OCI-LY7 (cell line): ENCODE data around the gene NAV2. TPM values are rescaled to one million over a fixed set of nuclear protein-coding genes. Genes with fewer than 3 reads are reported as not detected.

Experiments used
- BruUV-seq: library from RNA; stranded (reverse); fragments of 400-500 nt; replicated peaks from 2 replicates; lab custom pipeline; 2021; lab: Mats Ljungman, UMichigan
- CTCF ChIA-PET: fragments of 300-600 bp; sonication (Branson Sonifier 250); formaldehyde crosslinking; loops from one replicate; lab custom pipeline; 2022; ENCODE audit warnings: antibody characterized with exemption; ENCODE audit not compliant: unreplicated experiment; lab: Charles Lee
- POLR2A ChIA-PET: fragments of 300-600 bp; sonication (Branson Sonifier 250); formaldehyde crosslinking; loops from one replicate; lab custom pipeline; 2022; ENCODE audit warnings: antibody characterized with exemption; lab: Charles Lee
- DNase-seq: peaks from one replicate; pipeline ENCODE4 v3.0.0-alpha.2; 2015; ENCODE audit warnings: low spot score
- H2AFZ ChIP-seq: fragments of 200-600 bp; sonication (generic), shearing (Covaris generic); 2 replicates; pipeline ENCODE4 v1.6.1; 2014; ENCODE audit warnings: mild to moderate bottlenecking, antibody characterized with exemption, low read length, moderate library complexity
- H3K27ac ChIP-seq: fragments of 200-600 bp; sonication (generic); 2 replicates; pipeline ENCODE4 v1.5.1; 2014; ENCODE audit warnings: mixed run types, low read depth, mild to moderate bottlenecking, moderate library complexity, low read length, inconsistent platforms; ENCODE audit not compliant: poor library complexity, severe bottlenecking
- H3K36me3 ChIP-seq: fragments of 200-600 bp; sonication (generic); 2 replicates; pipeline ENCODE4 v1.6.1; 2014; ENCODE audit warnings: mild to moderate bottlenecking, antibody characterized with exemption, low read length, moderate library complexity, mixed read lengths; ENCODE audit not compliant: insufficient read depth
- H3K4me1 ChIP-seq: fragments of 200-600 bp; sonication (generic); 2 replicates; pipeline ENCODE4 v1.5.1; 2014; ENCODE audit warnings: mild to moderate bottlenecking, low read length; ENCODE audit not compliant: insufficient read depth, poor library complexity, severe bottlenecking
- H3K4me2 ChIP-seq: fragments of 200-600 bp; sonication (generic); 2 replicates; pipeline ENCODE4 v1.6.1; 2014; ENCODE audit warnings: mild to moderate bottlenecking, low read length
- H3K4me3 ChIP-seq: fragments of 200-600 bp; sonication (generic); 2 replicates; pipeline ENCODE4 v1.5.1; 2014; ENCODE audit warnings: mild to moderate bottlenecking, low read depth, low read length; ENCODE audit not compliant: poor library complexity, severe bottlenecking
- H3K79me2 ChIP-seq: fragments of 200-600 bp; sonication (generic); 2 replicates; pipeline ENCODE4 v1.6.1; 2016; ENCODE audit warnings: low read depth, mild to moderate bottlenecking, low read length, moderate library complexity, mixed read lengths; ENCODE audit not compliant: insufficient read depth
- H3K9me2 ChIP-seq: fragments of 200-600 bp; sonication (generic); 2 replicates; pipeline ENCODE4 v1.6.1; 2016; ENCODE audit warnings: mild to moderate bottlenecking, low read length, mixed read lengths; ENCODE audit not compliant: insufficient read depth
- H3K9me3 ChIP-seq: fragments of 200-600 bp; sonication (generic); 2 replicates; pipeline ENCODE4 v1.6.1; 2014; ENCODE audit warnings: mild to moderate bottlenecking, mixed run types, low read length, mixed read lengths
- H4K20me1 ChIP-seq: fragments of 200-600 bp; sonication (generic); 2 replicates; pipeline ENCODE4 v1.6.1; 2014; ENCODE audit warnings: mild to moderate bottlenecking, antibody characterized with exemption, low read length, moderate library complexity, mixed read lengths; ENCODE audit not compliant: insufficient read depth
- EZH2phosphoT487 ChIP-seq: fragments of 200-600 bp; sonication (generic); IDR thresholded peaks from 2 replicates; pipeline ENCODE4 v1.6.1; 2018; ENCODE audit warnings: low read depth, borderline replicate concordance, mild to moderate bottlenecking, mixed run types, antibody characterized with exemption, low read length, moderate library complexity, mixed read lengths
- intact Hi-C: fragments of 100-400 bp; cut with micrococcal nuclease; formaldehyde crosslinking; loops from one replicate; pipeline ENCODE4 v1.10.0; 2022; ENCODE audit not compliant: unreplicated experiment
- total RNA-seq, 2 experiments: library from RNA; depleted of rRNA in 1 of 2; stranded (reverse); fragments of >200 nt in 1 of 2; shearing (Covaris generic) in 1 of 2; gene quantifications; 2 replicates each; pipeline ENCODE4 v1.2.3, GENCODE V29; 2014 to 2022
- TF ChIP-seq, protein P1 (sequence below): fragments of 200-600 bp; sonication (generic); conservative IDR thresholded peaks from 2 replicates; pipeline ENCODE4 v1.5.1; 2014; ENCODE audit warnings: mild to moderate bottlenecking, antibody characterized with exemption, low read length, moderate library complexity, mixed read lengths

NAV2 gene
- total RNA-seq, 2 experiments from 2014 or later, result 0.06 to 0.68 TPM

DNA sequence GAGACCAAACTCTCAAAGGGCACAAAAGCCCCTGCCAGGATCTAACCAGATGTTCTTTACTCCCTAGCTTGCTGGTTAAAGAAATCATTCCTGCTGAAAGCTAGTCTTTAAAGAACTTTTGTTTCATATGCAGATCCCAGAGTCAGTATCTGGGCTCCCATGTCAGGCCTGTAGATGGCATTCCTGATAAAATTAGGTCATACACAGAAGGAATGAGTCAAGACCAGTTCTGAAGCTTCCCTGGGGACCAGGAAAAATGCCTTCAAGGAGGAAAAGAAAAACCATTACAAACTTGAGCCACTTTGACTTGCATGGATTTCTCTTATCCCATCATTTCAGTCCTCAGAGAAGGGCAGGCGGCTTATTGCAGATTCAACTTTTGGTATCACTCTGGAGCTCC, 441.7 kb downstream of the NAV2 start:
- ChIA-PET POLR2A (no interaction called here), CTCF (no interaction called here)
- Histone ChIP-seq H3K9me3 (no peaks in the 10 kb centered on the region), H3K4me1 (no peaks in the 10 kb centered on the region), H3K9me2 (no peaks in the 10 kb centered on the region), H4K20me1 (no peaks in the 10 kb centered on the region), H2AFZ (no peak overlapping the region), H3K4me3 (no peak overlapping the region), H3K27ac (no peak overlapping the region), H3K36me3 (no peaks in the 10 kb centered on the region), H3K4me2 (no peak overlapping the region), H3K79me2 (no peaks in the 10 kb centered on the region)
- DNase-seq, result no peak
- BruUV-seq, result no TSS peak
- intact Hi-C loops, result no loop called here
- no peak for TF ChIP-seq EZH2phosphoT487
- TF ChIP-seq, protein P1, sequence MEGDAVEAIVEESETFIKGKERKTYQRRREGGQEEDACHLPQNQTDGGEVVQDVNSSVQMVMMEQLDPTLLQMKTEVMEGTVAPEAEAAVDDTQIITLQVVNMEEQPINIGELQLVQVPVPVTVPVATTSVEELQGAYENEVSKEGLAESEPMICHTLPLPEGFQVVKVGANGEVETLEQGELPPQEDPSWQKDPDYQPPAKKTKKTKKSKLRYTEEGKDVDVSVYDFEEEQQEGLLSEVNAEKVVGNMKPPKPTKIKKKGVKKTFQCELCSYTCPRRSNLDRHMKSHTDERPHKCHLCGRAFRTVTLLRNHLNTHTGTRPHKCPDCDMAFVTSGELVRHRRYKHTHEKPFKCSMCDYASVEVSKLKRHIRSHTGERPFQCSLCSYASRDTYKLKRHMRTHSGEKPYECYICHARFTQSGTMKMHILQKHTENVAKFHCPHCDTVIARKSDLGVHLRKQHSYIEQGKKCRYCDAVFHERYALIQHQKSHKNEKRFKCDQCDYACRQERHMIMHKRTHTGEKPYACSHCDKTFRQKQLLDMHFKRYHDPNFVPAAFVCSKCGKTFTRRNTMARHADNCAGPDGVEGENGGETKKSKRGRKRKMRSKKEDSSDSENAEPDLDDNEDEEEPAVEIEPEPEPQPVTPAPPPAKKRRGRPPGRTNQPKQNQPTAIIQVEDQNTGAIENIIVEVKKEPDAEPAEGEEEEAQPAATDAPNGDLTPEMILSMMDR, result no peak

DNA sequence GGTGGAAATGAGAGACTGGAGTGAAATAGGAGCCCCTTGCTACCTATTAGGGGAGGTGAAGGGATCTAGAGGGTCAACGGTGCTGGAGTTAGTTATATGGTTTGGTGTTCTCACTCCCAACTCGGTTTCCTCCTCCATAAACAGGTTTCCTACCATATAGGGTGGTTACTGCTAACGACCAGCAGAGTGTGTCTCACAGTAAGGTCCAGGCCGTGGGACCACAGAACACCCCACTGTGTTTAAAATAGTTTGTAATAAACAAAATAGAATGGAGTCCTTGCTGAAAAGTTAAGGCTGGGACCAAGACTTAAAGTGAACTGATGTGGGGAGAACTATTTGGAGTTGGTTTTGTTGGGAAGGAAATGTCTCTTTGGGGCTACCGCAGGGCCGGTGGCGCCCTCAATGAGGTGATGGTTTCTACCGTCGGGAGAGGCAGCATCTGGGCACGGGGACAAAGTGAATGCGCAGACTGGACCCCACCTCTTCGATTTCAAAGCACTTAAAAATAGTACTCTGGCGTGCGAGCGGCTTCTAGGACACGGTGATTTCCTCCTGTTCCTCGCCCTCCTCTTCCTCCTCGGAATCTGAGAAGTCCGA, 443.1 kb downstream of the NAV2 start:
- Histone ChIP-seq H4K20me1 (no peaks in the 10 kb centered on the region), H3K4me3 (no peak overlapping the region), H3K4me1 (no peaks in the 10 kb centered on the region), H3K9me2 (no peaks in the 10 kb centered on the region), H3K36me3 (no peaks in the 10 kb centered on the region), H2AFZ (no peak overlapping the region), H3K4me2 (no peak overlapping the region), H3K9me3 (no peaks in the 10 kb centered on the region), H3K27ac (no peak overlapping the region), H3K79me2 (no peaks in the 10 kb centered on the region)
- CTCF ChIA-PET, result no interaction called here
- intact Hi-C loops, result no loop called here
- no TSS peak for BruUV-seq
- POLR2A ChIA-PET, result interaction anchor here (1.1 kb wide), 1 partner anchor 317 kb away, joined by 3 read pairs; no protein-coding TSS in a partner anchor
- TF ChIP-seq, protein P1, result no peak
- no peak for DNase-seq

DNA sequence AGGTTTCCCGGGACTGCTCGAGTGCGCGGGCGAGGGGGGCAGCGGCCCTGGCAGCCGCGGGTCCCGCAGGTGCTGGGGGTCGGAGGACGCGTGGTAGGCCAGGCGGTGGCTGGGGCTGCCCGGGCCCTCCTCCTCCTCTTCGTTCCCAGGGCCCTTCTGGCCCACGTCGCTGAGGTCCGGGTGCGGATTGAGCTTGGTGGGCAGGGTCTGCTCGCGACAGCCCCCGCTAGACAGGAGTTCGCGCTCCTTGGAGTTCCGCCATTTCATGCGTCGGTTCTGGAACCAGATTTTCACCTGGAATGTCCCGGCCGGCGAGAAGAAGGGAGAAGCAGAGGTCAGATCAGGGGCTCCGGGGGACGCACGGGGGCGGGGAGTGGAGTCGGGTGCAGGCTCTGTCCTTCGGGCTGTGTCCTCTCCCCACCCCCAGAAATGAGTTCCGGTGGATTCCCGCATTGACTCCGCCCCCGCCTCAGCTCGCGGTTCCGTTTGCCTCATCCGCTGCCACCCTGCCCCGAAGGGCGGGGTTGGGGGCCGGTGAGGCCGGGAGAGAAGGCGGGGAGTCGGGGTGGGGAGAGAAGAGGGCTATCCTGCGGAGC, 443.7 kb downstream of the NAV2 start:
- H3K4me3 ChIP-seq, result no peak overlapping the region
- CTCF ChIA-PET, result no interaction called here
- no peaks in the 10 kb centered on the region for H3K9me2 ChIP-seq
- no peaks in the 10 kb centered on the region for H3K36me3 ChIP-seq
- DNase-seq, result no peak
- intact Hi-C loops, result no loop called here
- no peak for TF ChIP-seq EZH2phosphoT487
- TF ChIP-seq, protein P1, result no peak
- H3K79me2 ChIP-seq, result no peaks in the 10 kb centered on the region
- no peaks in the 10 kb centered on the region for H4K20me1 ChIP-seq
- POLR2A ChIA-PET, result no interaction called here
- H3K9me3 ChIP-seq, result no peaks in the 10 kb centered on the region
- H3K4me1 ChIP-seq, result no peaks in the 10 kb centered on the region
- BruUV-seq, result no TSS peak
- H3K4me2 ChIP-seq, result no peak overlapping the region
- no peak overlapping the region for H2AFZ ChIP-seq
- H3K27ac ChIP-seq, result no peak overlapping the region
